NCI-H510A (cell line): Measurements from ENCODE around the gene OSGIN1.

Experiments used
- DNase-seq: peaks from one replicate; lab custom pipeline; 2025; lab: John Stamatoyannopoulos, UW

Gene OSGIN1

GRCh38 chr16:84000989-84001642, 48.1 kb downstream of the OSGIN1 start:
- DNase-seq = no peak

GRCh38 chr16:84001726-84002125, 48.7 kb downstream of the OSGIN1 start:
- DNase-seq = no peak

GRCh38 chr16:84003038-84003437, 50.0 kb downstream of the OSGIN1 start:
- DNase-seq = no peak

GRCh38 chr16:84004442-84004841, 51.4 kb downstream of the OSGIN1 start:
- DNase-seq = no peak

- no peak for DNase-seq
Observed at GRCh38 chr16:84005391-84005790, 52.4 kb downstream of the OSGIN1 start.

GRCh38 chr16:84007520-84007919, 54.5 kb downstream of the OSGIN1 start:
- DNase-seq = no peak

GRCh38 chr16:84007965-84008364, 54.9 kb downstream of the OSGIN1 start:
- DNase-seq = no peak

GRCh38 chr16:84009282-84009681, 56.2 kb downstream of the OSGIN1 start:
- DNase-seq = no peak

GRCh38 chr16:84013787-84014569, 60.9 kb downstream of the OSGIN1 start:
- no peak for DNase-seq

- DNase-seq = no peak
Observed at GRCh38 chr16:84014570-84015327, 61.7 kb downstream of the OSGIN1 start.

- no peak for DNase-seq
Observed at GRCh38 chr16:84015399-84015798, 62.4 kb downstream of the OSGIN1 start.
